HG02852 (cell line): ENCODE results near the gene NFATC2.
"Not testable (repeated sequence)": the region's sequence is repeated elsewhere in the genome, so short reads cannot be mapped to it uniquely, and the experiment has no call there.

Source experiments
- ATAC-seq: cut with Tn5 transposase; IDR thresholded peaks from one replicate; pipeline ENCODE4 v1.9.1; 2021; ENCODE audit warnings: mild to moderate bottlenecking, moderate library complexity; ENCODE audit not compliant: unreplicated experiment

The NFATC2 gene

DNA sequence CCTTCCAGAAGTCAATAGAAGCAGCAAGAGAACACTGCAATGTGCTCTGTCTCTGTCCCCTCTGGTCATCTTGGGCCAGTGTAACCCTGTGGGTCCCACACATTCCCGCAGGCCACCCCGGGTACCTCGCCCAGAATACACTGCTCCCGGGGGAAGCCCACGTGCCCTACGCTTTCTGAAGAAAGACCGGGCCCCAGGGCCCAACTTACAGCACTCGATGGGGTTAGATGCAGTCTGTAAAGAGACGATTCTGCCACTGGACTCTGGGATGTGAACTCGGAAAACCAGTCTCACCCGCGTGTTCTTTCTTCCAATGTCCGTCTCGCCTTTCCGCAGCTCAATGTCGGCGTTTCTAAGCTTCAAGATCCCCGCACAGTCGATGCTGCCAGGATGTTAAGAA, 68.7 kb downstream of the NFATC2 start:
- no peak for ATAC-seq

DNA sequence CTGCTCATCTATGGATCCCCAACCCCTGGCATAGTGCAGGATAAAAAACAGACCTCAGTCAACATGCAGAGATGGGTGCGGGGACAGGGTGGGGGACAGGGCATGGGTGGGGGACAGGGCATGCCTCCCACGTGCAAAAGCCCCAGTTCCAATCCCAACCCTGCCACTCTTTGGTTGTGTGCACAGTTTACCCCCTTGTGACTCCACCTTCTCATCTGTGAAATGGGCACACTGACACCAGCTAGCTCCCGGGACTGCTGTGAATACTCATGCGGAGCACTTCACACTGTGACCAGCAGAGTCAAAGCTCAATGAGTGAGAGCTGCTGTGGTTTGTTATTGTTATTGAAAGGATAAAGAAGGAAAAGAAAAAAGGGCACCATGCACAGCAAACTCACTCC, 69.3 kb downstream of the NFATC2 start:
- ATAC-seq = no peak

DNA sequence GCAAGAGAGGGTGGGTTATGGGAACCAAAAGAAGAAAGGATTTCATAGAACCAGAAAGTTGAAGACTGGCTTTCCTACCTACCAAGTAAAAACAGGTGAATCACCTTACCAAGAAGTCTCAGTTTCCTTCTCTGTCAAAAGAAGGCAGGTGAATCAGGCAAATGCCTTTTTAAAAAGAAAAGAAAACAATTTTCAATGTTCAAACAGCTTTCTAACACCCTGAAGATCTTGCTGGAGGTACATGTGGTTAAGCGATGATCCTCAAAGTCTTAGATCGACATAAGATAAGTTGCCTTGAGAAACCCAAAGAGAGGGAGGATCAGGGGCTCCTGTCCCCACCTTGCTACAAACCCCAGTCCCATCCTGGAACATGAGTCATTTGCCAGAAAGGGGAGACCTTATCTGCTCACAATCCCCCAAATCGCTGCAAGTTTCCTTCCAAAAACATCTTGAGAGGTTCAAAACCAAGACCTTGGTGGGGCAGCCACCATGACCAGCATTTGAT, 71.6 kb downstream of the NFATC2 start:
- ATAC-seq = no peak

DNA sequence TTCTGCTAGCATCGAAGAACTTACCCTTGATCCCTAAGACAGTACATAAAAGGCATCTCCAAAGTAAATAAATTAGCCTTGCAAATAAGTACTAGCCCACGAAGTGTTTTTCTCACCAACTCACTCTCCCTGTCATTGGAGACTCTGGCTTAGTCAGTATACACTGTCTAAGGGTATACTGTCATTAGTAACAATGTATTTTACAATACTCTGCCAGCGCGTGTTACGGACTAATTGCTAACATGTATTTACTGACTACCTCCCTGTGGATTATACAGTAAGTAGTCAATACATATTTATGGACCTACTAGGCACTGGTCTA, 72.1 kb downstream of the NFATC2 start:
- no peak for ATAC-seq

DNA sequence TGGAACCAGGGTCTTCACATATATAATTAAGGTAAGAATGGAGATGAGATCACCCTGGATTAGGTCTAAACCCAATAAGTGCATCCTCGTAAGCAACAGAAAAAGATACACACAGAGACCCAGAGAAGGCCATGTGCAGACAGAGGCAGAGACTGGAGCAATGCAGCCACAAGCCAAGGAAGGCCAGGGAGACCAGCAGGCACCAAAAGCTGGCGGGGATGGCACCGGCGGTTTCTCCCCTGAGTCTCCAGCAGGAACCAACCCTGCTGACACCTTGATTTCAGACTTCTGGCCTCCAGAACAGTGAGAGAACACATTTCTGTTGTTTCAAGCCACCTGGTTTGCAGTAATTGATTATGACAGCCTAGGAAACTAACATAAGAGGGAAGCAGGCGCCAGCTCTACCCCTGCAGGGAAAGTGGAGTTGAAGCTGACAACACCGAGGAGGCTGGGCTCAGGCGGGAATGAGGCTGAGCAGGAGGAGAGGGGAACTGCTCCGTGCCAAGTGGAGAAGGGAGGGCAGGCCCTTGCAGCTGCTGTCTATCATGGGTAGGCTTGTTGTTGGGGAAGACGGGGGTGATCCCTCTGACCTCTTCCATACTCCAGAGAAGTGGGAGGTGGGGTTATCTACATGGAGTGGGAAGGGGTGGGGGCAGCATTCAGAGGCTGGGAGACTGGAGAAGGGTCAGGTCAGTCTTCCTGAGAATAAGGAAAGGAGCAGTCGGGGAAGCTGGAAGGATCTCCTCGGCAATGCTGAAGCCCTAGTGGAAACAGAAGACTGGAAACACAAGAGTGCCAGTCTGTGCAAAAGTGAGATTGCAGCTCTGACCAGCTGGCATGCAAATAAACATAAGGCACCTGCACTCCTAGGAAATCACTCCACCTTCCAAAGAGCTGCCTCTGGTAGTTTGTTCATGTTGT, 72.7 kb downstream of the NFATC2 start:
- ATAC-seq = no peak

DNA sequence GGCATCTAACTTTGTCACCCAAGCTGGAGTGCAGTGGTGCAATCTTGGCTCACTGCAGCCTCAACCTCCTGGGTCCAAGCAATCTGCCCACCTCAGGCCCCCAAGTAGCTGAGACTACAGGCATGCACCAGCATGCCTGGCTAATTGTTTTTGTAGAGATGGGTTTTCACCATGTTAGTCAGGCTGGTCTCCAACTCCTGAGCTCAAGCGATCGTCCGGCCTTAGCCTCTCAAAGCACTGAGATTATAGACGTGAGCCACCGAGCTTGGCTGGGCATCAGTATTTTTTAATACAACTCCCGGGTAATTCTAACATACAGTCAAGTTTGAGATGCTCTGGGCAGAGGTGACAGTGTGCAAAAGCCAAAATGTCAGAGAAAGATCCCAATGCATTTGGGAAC, 73.5 kb downstream of the NFATC2 start:
- no peak for ATAC-seq

DNA sequence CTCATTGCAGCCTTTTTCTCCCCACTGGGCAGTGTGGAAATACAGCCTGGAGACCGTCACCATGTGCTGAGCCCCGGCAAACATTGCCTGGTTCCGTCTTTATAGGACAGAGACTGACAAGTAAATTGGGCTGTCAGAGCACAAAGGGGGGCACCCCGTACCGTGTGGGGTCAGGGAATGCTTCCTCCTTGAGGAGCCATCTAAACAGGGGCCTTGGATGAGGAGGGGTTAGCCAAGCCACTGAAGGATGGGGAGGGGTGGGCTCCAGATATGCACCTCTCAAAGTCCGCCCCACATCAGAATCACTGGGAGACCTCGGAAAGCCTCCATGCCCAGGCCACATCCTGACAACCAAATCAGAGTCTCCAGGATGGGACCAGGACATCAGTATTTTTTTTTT, 73.9 kb downstream of the NFATC2 start:
- no peak for ATAC-seq

DNA sequence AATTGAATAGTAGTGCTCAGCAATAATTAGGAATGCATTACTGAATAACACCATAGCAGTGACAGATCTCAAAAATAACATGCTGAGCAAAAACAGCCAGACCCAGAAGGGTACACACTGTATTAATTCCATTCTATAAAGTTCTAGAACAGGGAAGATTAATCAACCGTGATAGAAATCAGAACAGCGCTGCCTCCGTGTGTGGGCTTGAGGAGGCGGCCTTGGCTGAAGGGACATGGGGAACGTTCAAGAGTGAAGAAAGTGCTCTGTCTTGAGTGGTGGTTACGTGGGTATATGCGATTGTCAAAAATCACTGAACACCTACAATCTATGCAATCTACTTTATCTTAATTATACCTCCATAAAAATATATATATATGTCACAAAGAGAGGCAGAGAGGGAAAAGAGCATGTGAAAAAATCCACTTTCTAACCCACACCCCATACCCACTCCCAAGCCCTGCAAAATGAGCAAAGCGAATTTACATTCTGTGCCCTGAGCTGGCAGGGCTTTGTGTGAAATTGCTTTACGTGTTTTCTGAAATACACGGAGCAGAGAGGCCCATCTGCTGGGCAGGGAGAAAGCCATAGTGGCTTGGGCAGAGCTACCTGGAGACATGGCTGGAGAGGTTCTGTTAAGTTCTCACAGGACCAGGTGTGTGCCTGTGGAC, 74.4 kb downstream of the NFATC2 start:
- ATAC-seq = no peak

DNA sequence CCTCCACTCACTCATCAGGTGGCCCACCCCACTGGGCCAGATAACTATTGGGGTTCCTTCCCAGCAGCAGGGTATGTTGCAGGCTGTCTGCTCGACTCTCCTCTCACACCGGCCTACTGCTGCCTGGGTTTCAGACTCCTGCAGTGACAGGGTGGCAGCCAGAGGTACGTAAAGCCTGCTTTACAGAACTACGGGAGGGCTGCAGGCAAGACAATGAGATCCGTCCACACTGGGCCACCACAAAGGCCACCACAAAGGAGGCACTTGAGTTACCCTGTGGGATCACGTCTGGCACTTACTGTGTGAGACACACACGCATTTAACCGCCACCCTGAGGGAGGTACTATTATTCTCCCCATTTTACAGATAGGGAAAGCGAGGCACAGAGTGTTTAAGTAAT, 78.5 kb downstream of the NFATC2 start:
- no peak for ATAC-seq

DNA sequence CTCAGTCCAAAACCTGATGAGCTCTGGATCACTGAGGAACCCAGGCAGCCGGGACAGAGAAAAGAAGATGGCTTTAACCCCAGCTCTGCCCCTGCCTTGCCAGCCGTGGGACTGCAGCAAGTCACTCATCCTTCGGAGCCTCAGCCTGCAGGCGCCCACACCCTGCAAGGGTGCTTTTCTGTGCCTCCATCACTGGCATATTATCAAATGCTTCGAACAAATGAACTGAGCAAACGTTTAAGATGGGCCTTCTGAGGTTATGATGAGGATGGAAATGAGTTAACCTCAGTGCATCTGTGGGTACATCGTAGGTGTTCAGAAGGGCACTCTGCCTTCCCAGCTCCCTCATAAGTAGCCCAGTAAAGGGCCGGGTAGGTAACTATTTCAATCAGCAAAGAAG, 79.0 kb downstream of the NFATC2 start:
- ATAC-seq = no peak

DNA sequence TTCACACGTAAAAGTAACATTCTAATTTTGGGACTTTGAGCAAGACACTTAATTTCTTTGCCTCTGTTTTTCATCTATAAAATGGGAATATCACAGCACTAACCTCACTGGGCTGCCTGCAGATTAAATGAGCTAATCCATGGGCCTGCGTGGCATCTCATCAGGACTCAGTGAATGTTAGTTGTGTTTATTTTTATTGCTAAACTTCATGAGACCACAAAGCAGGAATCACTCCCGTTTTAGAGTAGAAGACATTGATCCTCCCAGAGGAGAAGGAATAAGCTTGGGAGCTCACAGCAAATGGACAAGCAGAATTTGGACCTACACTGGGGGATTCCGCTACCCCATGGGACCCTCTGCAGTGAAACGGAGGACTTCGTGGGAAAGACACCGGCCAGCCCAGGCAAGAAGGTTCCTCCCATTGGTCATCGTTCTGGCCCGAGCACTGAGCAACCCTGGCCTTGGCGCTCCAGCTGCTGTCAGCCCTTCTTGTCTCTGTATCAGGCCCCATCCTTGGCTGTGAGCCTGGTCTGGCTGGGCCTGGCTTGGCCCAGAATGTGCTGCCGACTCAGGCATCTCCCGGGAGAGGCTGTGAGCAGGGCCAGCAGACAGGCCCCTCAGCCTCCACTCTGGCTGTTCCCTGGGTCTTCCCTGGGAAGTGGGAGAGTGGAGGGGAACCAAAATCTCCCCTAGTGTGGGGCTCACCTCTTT, 79.8 kb downstream of the NFATC2 start:
- no peak for ATAC-seq

DNA sequence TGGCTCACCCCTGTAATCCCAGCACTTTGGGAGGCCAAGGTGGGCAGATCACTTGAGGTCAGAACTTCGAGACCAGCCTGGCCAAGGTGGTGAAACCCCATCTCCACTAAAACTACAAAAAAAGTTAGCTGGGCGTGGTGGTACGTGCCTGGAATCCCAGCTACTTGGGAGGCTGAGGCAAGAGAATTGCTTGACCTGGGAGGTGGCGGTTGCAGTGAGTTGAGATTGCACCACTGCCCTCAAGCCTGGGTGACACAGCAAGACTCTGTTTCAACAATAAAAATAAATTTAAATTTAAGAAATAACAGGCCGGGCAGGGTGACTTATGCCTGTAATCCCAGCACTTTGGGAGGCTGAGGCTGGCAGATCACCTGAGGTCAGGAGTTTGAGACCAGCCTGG, 80.7 kb downstream of the NFATC2 start:
- ATAC-seq = not testable (repeated sequence)

DNA sequence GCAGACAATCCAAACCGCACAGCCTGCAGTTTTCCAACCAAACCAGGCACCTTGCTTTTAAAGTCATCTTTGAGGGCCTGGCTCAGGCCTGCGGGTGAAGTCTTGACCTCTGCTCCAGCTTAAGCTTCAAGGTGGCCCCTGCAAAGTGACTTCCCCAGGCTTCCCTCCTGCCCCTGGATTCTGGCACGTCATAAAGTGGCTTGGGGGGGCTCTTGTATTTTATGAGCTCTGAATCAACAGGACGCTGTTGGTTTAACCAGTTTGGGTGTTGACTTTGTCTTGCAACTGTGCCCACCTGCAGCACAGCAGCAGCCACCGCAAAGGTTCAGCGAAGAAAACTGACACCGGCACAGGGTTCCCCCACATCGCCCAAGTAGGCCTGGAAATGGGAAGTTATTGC, 81.2 kb downstream of the NFATC2 start:
- no peak for ATAC-seq

DNA sequence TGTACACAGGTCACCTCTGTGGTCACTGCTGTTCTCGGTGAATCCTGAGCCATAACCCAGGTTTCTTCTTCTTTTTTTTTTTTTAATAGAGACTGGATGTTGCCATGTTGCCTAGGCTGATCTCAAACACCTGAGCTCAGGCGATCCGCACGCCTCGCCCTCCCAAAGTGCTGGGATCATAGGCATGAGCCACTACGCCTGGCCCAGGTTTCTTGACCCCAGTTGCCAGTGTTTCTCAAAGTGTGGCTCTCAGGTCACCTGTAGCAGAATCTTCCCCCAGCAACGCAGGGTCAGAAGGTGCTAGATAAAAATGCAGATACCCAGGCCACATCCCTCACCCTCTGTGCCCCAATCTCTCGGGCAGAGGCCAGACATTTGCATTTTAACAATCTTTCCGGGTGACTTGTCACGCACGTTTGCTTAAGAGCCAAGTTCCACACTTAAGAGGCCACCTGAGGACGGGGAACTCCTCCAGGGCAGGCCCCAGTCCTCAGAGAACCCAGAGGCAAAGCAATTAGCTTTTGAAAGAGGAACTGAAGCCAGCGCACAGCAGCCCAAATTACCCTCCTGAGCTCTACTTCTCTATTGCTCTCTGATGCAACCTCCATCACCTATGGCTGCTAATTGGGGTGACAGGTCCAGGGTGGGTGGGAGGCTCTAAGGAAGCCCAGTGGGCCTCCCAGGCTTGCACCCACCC, 81.8 kb downstream of the NFATC2 start:
- ATAC-seq = peak; percentile 97

DNA sequence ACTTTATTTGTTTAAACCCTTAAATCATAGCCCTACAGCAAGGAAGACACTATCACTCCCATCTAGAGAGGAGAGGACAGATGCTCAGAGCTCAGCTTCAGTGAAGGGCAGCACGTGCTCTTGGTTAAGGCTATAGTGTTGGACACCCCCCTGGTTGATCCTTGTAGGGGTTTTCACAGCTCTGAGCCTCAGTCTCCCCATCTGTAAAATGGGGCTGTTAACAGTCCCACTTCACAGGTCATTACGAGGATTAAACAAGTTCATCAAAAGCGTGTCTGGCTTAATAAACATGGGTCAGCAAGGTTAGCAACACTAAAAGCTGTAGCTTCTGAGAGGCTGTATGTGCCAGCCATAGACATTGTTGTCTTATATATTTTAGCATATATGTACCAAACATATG, 82.4 kb downstream of the NFATC2 start:
- ATAC-seq = no peak

DNA sequence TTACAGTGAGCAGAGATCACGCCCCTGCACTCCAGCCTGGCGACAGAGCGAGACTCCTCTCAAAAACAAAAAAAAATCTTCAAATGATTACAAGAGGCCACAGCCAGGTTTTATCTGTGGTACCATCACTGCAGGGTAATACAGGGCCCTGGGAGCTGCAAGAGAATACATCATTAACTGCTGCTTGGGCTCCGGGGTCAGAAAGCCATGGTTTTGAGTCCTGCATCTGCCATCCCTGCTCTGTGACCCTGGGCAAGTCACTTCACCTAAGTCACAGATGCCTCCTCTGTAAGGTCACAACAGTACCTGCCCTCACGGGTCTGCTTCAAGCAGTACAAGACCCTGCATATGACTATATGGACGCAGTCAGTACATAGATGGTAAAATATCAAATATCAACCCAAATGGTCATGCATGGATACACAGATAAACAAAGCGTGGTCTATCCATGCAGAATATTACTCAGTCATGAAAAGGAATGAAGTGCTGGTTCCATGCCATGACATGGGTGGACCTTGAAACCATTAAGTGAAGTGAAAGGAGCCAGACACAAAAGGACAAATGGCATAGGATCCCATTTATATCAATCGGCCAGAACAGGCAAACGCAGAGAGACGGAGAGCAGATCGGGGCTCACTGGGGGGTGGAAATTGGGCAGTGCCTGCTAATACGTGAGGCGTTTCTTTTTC, 83.6 kb downstream of the NFATC2 start:
- no peak for ATAC-seq

DNA sequence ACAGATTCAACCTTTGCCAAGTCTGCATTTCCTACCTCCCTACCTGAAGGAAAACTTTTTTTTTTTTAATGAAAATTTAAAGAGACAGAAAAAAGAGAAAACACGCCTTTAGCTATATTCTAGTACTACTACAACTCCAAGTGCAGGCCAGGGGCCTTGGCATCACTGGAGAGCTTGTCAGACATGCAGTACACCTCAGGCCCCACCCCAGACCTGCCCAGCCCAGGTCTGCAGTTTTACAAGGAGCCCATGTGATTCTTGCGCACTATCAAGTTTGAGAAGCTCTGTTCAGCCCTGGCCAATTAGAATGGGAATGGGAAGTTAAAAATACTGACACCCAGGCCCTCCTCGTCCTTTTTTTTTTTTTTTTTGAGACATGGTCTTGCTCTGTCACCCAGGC, 85.0 kb downstream of the NFATC2 start:
- ATAC-seq = no peak

DNA sequence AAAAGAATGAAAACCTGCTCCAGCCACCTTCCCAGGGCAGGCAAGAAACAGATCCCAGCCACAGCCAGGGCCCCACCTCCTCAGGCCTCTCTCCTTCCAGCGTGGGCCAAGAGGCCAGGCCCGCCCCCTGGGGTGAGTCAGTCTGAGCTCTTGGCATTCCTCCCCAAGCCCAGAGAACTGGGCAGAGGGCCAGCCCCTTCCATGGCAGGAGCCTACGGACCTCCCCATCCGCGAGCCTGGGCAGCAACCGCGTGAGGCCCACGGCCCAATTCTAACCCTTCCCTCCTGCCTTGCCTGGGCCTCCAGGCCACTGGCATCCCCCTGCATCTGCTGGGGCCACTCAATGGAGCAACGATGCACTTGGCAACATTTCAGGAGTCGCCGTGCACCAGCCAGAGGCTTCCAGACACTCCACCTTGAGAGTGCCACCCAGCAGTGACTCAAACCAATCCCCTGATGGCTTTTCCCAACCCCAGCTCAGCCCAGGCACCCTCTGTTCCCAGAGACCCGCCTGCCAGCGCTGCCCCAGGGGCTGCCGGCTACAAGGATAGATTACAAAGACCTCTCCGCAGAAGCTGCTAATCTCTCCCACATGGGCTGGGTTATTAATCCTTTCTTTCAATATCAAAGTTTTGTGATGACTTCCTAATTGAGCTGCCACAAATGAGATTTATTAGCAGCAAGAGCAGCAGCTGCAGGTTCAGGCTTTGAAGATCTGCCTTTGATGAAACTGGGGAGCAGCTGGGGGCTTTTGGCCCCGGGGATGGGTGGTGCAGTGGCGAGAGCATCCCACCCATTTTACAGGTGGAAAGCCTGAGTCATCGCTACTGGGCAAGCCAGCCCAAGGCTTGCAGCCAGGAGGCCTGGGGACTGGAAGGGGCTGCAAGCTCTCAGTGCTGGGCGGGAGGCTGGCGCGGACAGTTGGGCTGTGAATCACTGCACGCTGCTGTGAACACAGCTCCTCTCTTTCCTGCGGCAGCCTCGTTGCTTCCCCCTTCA, 85.7 kb downstream of the NFATC2 start:
- ATAC-seq = no peak

DNA sequence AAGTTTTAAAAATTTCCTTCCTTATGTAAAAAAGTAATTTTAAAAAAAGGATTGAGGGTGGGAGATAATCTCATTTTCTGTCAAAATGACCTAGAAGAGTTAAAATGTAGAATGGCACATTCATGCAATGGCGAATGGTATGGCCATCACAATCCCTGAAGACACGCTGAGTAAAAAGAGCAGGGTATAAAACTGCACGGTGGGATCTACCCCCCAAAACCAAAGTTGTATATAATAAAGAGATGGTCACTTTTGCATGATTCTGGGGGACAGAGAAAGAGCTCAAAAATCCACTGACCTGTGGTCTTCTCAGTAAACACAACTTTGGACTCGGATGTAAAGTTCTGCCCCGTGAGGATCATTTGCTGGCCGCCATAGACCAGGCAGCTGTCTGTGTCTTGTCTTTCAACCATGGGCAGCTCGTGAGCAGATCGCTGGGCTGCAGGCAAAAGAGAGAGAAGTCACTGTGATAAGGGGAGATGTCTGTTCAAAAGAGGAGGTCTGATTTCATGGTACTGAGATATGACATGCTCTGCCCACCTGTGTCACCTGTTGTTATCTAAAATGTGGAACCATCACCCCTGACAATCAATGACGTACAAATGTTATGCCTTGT, 88.2 kb downstream of the NFATC2 start:
- no peak for ATAC-seq
